ENCODE data around the gene TMEM163. TPM values are rescaled to one million over a fixed set of nuclear protein-coding genes. Genes with fewer than 3 reads are reported as not detected.

Gene TMEM163
- total RNA-seq, 1 donor from 2014 or later = 0.18 TPM

DNA sequence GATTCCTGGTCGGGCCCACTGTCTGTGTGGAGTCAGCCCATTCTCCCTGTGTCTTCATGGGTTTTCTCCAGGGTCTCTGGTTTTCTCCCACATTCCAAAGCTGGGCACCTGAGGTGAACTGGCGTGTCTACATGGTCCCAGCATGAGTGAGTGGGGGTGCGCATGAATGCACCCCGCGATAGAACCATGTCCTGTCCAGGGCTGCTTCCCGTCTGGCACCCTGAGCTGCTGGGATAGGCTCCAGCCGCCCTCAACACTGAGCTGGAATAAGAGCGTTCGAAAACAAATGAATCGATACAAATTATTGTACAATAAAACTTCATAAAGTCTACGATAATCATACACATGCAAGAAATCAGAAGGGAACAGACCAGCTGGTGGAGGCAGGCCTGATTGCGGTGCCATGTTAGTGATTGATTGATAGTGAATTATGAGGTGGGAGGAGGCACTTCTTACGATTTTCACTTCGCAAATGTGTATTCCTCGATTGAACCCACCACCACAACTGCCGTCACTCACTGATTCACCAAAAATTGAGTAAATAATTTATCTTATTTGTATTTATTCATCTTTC, 278.4 kb downstream of the TMEM163 start:
- FAIRE-seq (no peak), DNase-seq (ENCODE audit: low read depth) (no peak)
- H3K4me3 Mint-ChIP-seq (ENCODE audit: unreplicated experiment) = no peak overlapping the region
- Histone ChIP-seq H3K4me1 (ENCODE audit: insufficient read depth, low read length) (no peaks in the 10 kb centered on the region), H3K9me3 (ENCODE audit: insufficient read depth, low read depth, low read length) (no peaks in the 10 kb centered on the region), H3K4me2 (ENCODE audit: low read length) (no peak overlapping the region), H3K36me3 (ENCODE audit: insufficient read depth, low read length) (no peaks in the 10 kb centered on the region), H3K4me3 (ENCODE audit: insufficient read depth, low read depth, low read length) (no peak overlapping the region), H3K79me2 (ENCODE audit: insufficient read depth, low read length) (no peaks in the 10 kb centered on the region), H2AFZ (ENCODE audit: low read depth, low read length) (no peak overlapping the region), H3K27ac (ENCODE audit: low read depth, low read length) (no peak overlapping the region), H3K9ac (ENCODE audit: low read length) (no peak overlapping the region), H4K20me1 (ENCODE audit: insufficient read depth, low read length) (no peaks in the 10 kb centered on the region), H3K27me3 (ENCODE audit: insufficient read depth, low read length) (no peaks in the 10 kb centered on the region)
- TF ChIP-seq EZH2 (IDR thresholded peaks at IDR 0.05; ENCODE audit: insufficient read depth, low read length) (no peak), CTCF (IDR thresholded peaks at IDR 0.05; ENCODE audit: insufficient read depth, low read depth, low read length) (no peak)
- no peak overlapping the region for H3K27ac Mint-ChIP-seq (ENCODE audit: unreplicated experiment)
- H3K36me3 Mint-ChIP-seq (ENCODE audit: low read depth, unreplicated experiment) = peaks cover 27% of the 10 kb centered on the region
- H3K9me3 Mint-ChIP-seq (ENCODE audit: unreplicated experiment) = peaks cover 4% of the 10 kb centered on the region
- no peaks in the 10 kb centered on the region for H3K27me3 Mint-ChIP-seq (ENCODE audit: low read depth, unreplicated experiment)
- H3K4me1 Mint-ChIP-seq (ENCODE audit: low read depth, unreplicated experiment) = peaks cover 2% of the 10 kb centered on the region

- H3K4me1 ChIP-seq (ENCODE audit: insufficient read depth, low read length) = no peaks in the 10 kb centered on the region
- no peak overlapping the region for H2AFZ ChIP-seq (ENCODE audit: low read depth, low read length)
- FAIRE-seq = no peak
Measured at GRCh38 chr2:134438371-134438770, 280.4 kb downstream of the TMEM163 start.

More at GRCh38 chr2:134438371-134438770, 280.4 kb downstream of the TMEM163 start:
- Histone ChIP-seq H3K9ac (ENCODE audit: low read length) (no peak overlapping the region), H3K36me3 (ENCODE audit: insufficient read depth, low read length) (no peaks in the 10 kb centered on the region), H3K27me3 (ENCODE audit: insufficient read depth, low read length) (no peaks in the 10 kb centered on the region), H3K4me3 (ENCODE audit: insufficient read depth, low read depth, low read length) (no peak overlapping the region), H3K79me2 (ENCODE audit: insufficient read depth, low read length) (no peaks in the 10 kb centered on the region), H3K9me3 (ENCODE audit: insufficient read depth, low read depth, low read length) (no peaks in the 10 kb centered on the region), H4K20me1 (ENCODE audit: insufficient read depth, low read length) (no peaks in the 10 kb centered on the region), H3K27ac (ENCODE audit: low read depth, low read length) (no peak overlapping the region), H3K4me2 (ENCODE audit: low read length) (no peak overlapping the region)
- Mint-ChIP-seq H3K4me3 (ENCODE audit: unreplicated experiment) (no peak overlapping the region), H3K27me3 (ENCODE audit: low read depth, unreplicated experiment) (no peaks in the 10 kb centered on the region), H3K36me3 (ENCODE audit: low read depth, unreplicated experiment) (peaks cover 31% of the 10 kb centered on the region), H3K27ac (ENCODE audit: unreplicated experiment) (no peak overlapping the region), H3K4me1 (ENCODE audit: low read depth, unreplicated experiment) (peaks cover 2% of the 10 kb centered on the region), H3K9me3 (ENCODE audit: unreplicated experiment) (peaks cover 4% of the 10 kb centered on the region)
- TF ChIP-seq CTCF (IDR thresholded peaks at IDR 0.05; ENCODE audit: insufficient read depth, low read depth, low read length) (no peak), EZH2 (IDR thresholded peaks at IDR 0.05; ENCODE audit: insufficient read depth, low read length) (no peak)
- DNase-seq (ENCODE audit: low read depth) = no peak

Data from astrocyte (in vitro differentiated cells and primary cell).